ENCODE results near the gene TNFSF15. TPM values are rescaled to one million over a fixed set of nuclear protein-coding genes. Genes with fewer than 3 reads are reported as not detected.

Gene TNFSF15
- total and polyA plus RNA-seq, 2 donors (not counting 3 experiments of a cell fraction or from before 2014, with no cell fraction given): 8.4 to 14.3 TPM

DNA sequence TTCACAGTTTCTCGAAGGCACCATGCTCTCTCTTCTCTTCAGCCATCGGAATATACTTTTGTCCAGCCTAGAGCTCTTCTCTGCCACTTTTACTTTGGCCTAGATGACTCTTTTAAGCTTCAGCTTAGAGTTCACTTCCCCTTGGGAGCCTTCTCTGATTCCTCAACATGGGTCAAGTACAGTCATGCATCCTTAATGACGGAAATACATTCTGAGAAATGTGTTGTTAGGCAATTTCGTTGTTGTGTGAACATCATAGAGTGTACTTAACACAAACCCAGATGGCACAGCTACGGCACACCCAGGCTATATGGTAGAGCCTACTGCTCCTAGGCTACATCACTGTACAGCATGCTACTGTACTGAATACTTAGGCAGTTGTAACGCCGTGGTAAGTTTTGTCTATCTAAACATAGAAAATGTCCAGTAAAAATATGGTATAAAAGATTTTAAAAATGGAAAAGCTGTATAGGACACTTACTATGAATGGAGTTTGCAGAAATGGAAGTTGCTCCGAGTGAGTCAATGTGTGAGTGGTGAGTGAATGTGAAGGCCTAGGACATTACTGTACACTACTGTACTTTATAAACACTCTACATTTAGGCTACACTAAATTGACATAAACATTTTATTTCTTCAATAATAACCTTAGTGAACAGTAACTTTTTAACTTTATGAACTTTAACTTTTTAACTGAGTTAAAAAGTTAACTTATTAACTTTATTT is 15.1 kb upstream of the TNFSF15 start:
- intact Hi-C loops (cut with micrococcal nuclease): no loop called here
- Histone ChIP-seq H3K27me3 (ENCODE audit: control insufficient read depth in 2 of 2, insufficient read depth in 2 of 2, low read length in 2 of 2) (no peaks in the 10 kb centered on the region), H3K4me1 (ENCODE audit: control insufficient read depth, extremely low read depth, insufficient read depth, low read length) (no peaks in the 10 kb centered on the region), H3K27ac (ENCODE audit: insufficient read depth, low read depth, low read length) (no peak overlapping the region), H2AFZ (ENCODE audit: low read depth, low read length) (no peak overlapping the region), H3K79me2 (ENCODE audit: control insufficient read depth, insufficient read depth, low read length) (no peaks in the 10 kb centered on the region), H3K4me2 (ENCODE audit: insufficient read depth, low read length) (no peak overlapping the region), H3K9me1 (replicated peaks; ENCODE audit: control insufficient read depth, extremely low read depth, insufficient read depth, low read length) (no peaks in the 10 kb centered on the region), H3K4me3 (replicated peaks in 1 of 3; ENCODE audit: insufficient read depth in 1 of 3, low read depth in 1 of 3, low read length in 3 of 3) (no peak overlapping the region), H3K9ac (replicated peaks; ENCODE audit: extremely low read depth, insufficient read depth, low read length) (no peak overlapping the region), H4K20me1 (replicated peaks; ENCODE audit: control insufficient read depth, extremely low read depth, insufficient read depth, low read length) (no peaks in the 10 kb centered on the region), H3K9me3 (replicated peaks; ENCODE audit: control insufficient read depth, insufficient read depth, low read length) (no peaks in the 10 kb centered on the region), H3K36me3 (ENCODE audit: control insufficient read depth in 2 of 2, extremely low read depth in 1 of 2, insufficient read depth in 2 of 2, low read length in 2 of 2) (no peaks in the 10 kb centered on the region)
- TF ChIP-seq EZH2 (IDR thresholded peaks at IDR 0.05; ENCODE audit: borderline replicate concordance, low read depth, low read length, severe bottlenecking): no peak
- TF ChIP-seq POLR2A (IDR thresholded peaks at IDR 0.05; ENCODE audit: low read depth, low read length): no peak
- no peak for TF ChIP-seq JUN (IDR thresholded peaks at IDR 0.05; ENCODE audit: borderline replicate concordance, insufficient read depth, insufficient read length, low read depth)
- TF ChIP-seq MYC (IDR thresholded peaks at IDR 0.05; ENCODE audit: low read depth, low read length): no peak
- no peak for DNase-seq (ENCODE audit: low read depth, low spot score)
- ChIA-PET CTCF (interaction anchor here (1.3 to 1.8 kb wide), 2 partner anchors 14 to 24 kb away, joined by 4 to 6 read pairs; no protein-coding TSS in a partner anchor), POLR2A (no interaction called here)
- no peak for FAIRE-seq
- dilution Hi-C loops (cut with MboI; ENCODE audit: extremely low pct_ligation_motif_present, low sequenced_read_pairs): no loop called here
- BruUV-seq (replicated peaks): no TSS peak

DNA sequence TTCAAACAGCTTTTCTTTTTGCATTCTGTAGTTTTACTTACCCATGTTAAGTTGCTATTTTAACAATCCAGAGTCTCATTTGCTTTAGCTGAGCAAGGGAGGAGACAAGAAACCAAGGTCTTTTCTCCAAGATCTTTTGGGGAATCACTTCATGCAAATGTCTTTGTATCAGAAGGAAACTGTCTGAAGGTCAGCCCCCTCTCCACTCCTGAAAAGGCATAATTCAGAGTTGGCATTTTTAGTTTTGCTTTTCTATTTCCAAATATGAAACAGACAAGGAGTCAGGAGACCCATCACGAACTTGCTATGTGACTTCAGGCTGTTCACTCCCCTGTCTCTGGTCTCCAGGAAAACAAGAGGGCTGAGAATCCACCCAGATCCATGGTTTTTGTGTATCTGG is 12.3 kb upstream of the TNFSF15 start:
- Histone ChIP-seq H3K4me3 (replicated peaks in 1 of 3; ENCODE audit: insufficient read depth in 1 of 3, low read depth in 1 of 3, low read length in 3 of 3) (no peak overlapping the region), H3K4me2 (ENCODE audit: insufficient read depth, low read length) (no peak overlapping the region), H3K9me3 (replicated peaks; ENCODE audit: control insufficient read depth, insufficient read depth, low read length) (no peaks in the 10 kb centered on the region), H3K36me3 (ENCODE audit: control insufficient read depth in 2 of 2, extremely low read depth in 1 of 2, insufficient read depth in 2 of 2, low read length in 2 of 2) (no peaks in the 10 kb centered on the region), H3K9ac (replicated peaks; ENCODE audit: extremely low read depth, insufficient read depth, low read length) (no peak overlapping the region), H3K79me2 (ENCODE audit: control insufficient read depth, insufficient read depth, low read length) (no peaks in the 10 kb centered on the region), H2AFZ (ENCODE audit: low read depth, low read length) (no peak overlapping the region), H3K9me1 (replicated peaks; ENCODE audit: control insufficient read depth, extremely low read depth, insufficient read depth, low read length) (no peaks in the 10 kb centered on the region), H3K4me1 (ENCODE audit: control insufficient read depth, extremely low read depth, insufficient read depth, low read length) (no peaks in the 10 kb centered on the region), H3K27me3 (ENCODE audit: control insufficient read depth in 2 of 2, insufficient read depth in 2 of 2, low read length in 2 of 2) (no peaks in the 10 kb centered on the region), H4K20me1 (replicated peaks; ENCODE audit: control insufficient read depth, extremely low read depth, insufficient read depth, low read length) (no peaks in the 10 kb centered on the region), H3K27ac (ENCODE audit: insufficient read depth, low read depth, low read length) (no peak overlapping the region)
- no peak for DNase-seq (ENCODE audit: low read depth, low spot score)
- TF ChIP-seq MYC (IDR thresholded peaks at IDR 0.05; ENCODE audit: low read depth, low read length): no peak
- no peak for TF ChIP-seq EZH2 (IDR thresholded peaks at IDR 0.05; ENCODE audit: borderline replicate concordance, low read depth, low read length, severe bottlenecking)
- no peak for TF ChIP-seq POLR2AphosphoS5 (IDR thresholded peaks at IDR 0.05; ENCODE audit: insufficient read depth, low read depth, low read length)
- TF ChIP-seq, protein P1, sequence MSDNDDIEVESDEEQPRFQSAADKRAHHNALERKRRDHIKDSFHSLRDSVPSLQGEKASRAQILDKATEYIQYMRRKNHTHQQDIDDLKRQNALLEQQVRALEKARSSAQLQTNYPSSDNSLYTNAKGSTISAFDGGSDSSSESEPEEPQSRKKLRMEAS (IDR thresholded peaks at IDR 0.05; ENCODE audit: insufficient read depth, insufficient read length): no peak
- no peak for TF ChIP-seq GATA2 (IDR thresholded peaks at IDR 0.05; ENCODE audit: insufficient read depth, insufficient read length, low read depth, low read length)
- TF ChIP-seq, protein P2, sequence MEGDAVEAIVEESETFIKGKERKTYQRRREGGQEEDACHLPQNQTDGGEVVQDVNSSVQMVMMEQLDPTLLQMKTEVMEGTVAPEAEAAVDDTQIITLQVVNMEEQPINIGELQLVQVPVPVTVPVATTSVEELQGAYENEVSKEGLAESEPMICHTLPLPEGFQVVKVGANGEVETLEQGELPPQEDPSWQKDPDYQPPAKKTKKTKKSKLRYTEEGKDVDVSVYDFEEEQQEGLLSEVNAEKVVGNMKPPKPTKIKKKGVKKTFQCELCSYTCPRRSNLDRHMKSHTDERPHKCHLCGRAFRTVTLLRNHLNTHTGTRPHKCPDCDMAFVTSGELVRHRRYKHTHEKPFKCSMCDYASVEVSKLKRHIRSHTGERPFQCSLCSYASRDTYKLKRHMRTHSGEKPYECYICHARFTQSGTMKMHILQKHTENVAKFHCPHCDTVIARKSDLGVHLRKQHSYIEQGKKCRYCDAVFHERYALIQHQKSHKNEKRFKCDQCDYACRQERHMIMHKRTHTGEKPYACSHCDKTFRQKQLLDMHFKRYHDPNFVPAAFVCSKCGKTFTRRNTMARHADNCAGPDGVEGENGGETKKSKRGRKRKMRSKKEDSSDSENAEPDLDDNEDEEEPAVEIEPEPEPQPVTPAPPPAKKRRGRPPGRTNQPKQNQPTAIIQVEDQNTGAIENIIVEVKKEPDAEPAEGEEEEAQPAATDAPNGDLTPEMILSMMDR (IDR thresholded peaks at IDR 0.05; ENCODE audit: extremely low read depth in 1 of 2, insufficient read depth in 1 of 2, low read depth in 1 of 2, low read length in 2 of 2): no peak
- TF ChIP-seq JUN (IDR thresholded peaks at IDR 0.05; ENCODE audit: borderline replicate concordance, insufficient read depth, insufficient read length, low read depth): no peak
- no peak for TF ChIP-seq POLR2A (IDR thresholded peaks at IDR 0.05; ENCODE audit: low read depth, low read length)
- no peak for TF ChIP-seq FOS (IDR thresholded peaks at IDR 0.05; ENCODE audit: borderline replicate concordance, insufficient read depth, low read length)
- BruUV-seq (replicated peaks): no TSS peak
- dilution Hi-C loops (cut with MboI; ENCODE audit: extremely low pct_ligation_motif_present, low sequenced_read_pairs) (no loop called here), intact Hi-C loops (cut with micrococcal nuclease) (no loop called here)
- ChIA-PET CTCF (interaction anchor here (0.9 kb wide), 1 partner anchor 13 kb away, joined by 4 read pairs; no protein-coding TSS in a partner anchor), POLR2A (no interaction called here)
- no peak for FAIRE-seq
